GM12874 (cell line): Measurements from ENCODE around the gene CRYBG2.

Source experiments
- CTCF ChIP-seq: IDR thresholded peaks from 2 replicates; pipeline ENCODE4 v1.5.1; 2011; ENCODE audit warnings: low read depth, mild to moderate bottlenecking, control low read depth, low read length, moderate library complexity; ENCODE audit not compliant: insufficient read depth

CRYBG2 gene

GRCh38 chr1:26281091-26281958 lies 72.6 kb downstream of the CRYBG2 start:
- no peak for TF ChIP-seq CTCF

- no peak for TF ChIP-seq CTCF
Measured at GRCh38 chr1:26280333-26281042, 73.4 kb downstream of the CRYBG2 start.

- peak; percentile 40; the same call in 1 of the 2 replicates for TF ChIP-seq CTCF
Measured at GRCh38 chr1:26279456-26280332, 74.2 kb downstream of the CRYBG2 start, which contains the start of gene SH3BGRL3. SH3BGRL3 (plus strand) TSS chr1:26280086; CDS start chr1:26280156, 70 bp downstream.

- no peak for TF ChIP-seq CTCF
Measured at GRCh38 chr1:26278724-26279455, 75.0 kb downstream of the CRYBG2 start.

GRCh38 chr1:26278303-26278702 lies 75.6 kb downstream of the CRYBG2 start:
- no peak for TF ChIP-seq CTCF

GRCh38 chr1:26277719-26278118 lies 76.2 kb downstream of the CRYBG2 start:
- no peak for TF ChIP-seq CTCF
